Progenitor cell of endocrine pancreas (in vitro differentiated cells): ENCODE measurements around the gene KAZN. TPM values are rescaled to one million over a fixed set of nuclear protein-coding genes. Genes with fewer than 3 reads are reported as not detected.

Experiments
- DNase-seq: peaks from one replicate; pipeline ENCODE4 v3.0.0; 2021; ENCODE audit warnings: low spot score; ENCODE audit not compliant: unreplicated experiment
- H3K27ac Mint-ChIP-seq: 2 replicates; pipeline ENCODE4 v1.8.0; 2021; ENCODE audit warnings: mild to moderate bottlenecking, moderate library complexity, mixed read lengths
- H3K27me3 Mint-ChIP-seq: 2 replicates; pipeline ENCODE4 v1.8.0; 2021; ENCODE audit warnings: mixed read lengths
- H3K36me3 Mint-ChIP-seq: 2 replicates; pipeline ENCODE4 v1.8.0; 2022; ENCODE audit warnings: mixed read lengths; ENCODE audit not compliant: insufficient read depth
- H3K4me1 Mint-ChIP-seq: 2 replicates; pipeline ENCODE4 v1.8.0; 2021; ENCODE audit warnings: low read depth, mixed read lengths
- H3K4me3 Mint-ChIP-seq: 2 replicates; pipeline ENCODE4 v1.8.0; 2021; ENCODE audit warnings: low read depth, mild to moderate bottlenecking, moderate library complexity, mixed read lengths
- H3K9me3 Mint-ChIP-seq: 2 replicates; pipeline ENCODE4 v1.8.0; 2021; ENCODE audit warnings: low read depth, mixed read lengths
- CTCF ChIP-seq: fragments of 200-600 bp; sonication (generic); IDR thresholded peaks from one replicate; pipeline ENCODE4 v1.5.0; 2021; ENCODE audit warnings: antibody characterized with exemption, mild to moderate bottlenecking; ENCODE audit not compliant: unreplicated experiment
- total RNA-seq: library from RNA; stranded (reverse); gene quantifications from 2 replicates; pipeline ENCODE4 v1.2.1, GENCODE V29; 2021

The KAZN gene
- total RNA-seq, 1 donor from 2014 or later = 12.9 TPM

GRCh38 chr1:14617791-14618190 is 19.3 kb downstream of the KAZN start:
- H3K4me3 Mint-ChIP-seq = no peak overlapping the region
- DNase-seq = no peak
- H3K27me3 Mint-ChIP-seq = no peaks in the 10 kb centered on the region
- H3K9me3 Mint-ChIP-seq = no peaks in the 10 kb centered on the region
- no peak for TF ChIP-seq CTCF
- H3K27ac Mint-ChIP-seq = no peak overlapping the region
- peaks cover 13% of the 10 kb centered on the region for H3K4me1 Mint-ChIP-seq
- H3K36me3 Mint-ChIP-seq = peaks cover 7% of the 10 kb centered on the region

DNA sequence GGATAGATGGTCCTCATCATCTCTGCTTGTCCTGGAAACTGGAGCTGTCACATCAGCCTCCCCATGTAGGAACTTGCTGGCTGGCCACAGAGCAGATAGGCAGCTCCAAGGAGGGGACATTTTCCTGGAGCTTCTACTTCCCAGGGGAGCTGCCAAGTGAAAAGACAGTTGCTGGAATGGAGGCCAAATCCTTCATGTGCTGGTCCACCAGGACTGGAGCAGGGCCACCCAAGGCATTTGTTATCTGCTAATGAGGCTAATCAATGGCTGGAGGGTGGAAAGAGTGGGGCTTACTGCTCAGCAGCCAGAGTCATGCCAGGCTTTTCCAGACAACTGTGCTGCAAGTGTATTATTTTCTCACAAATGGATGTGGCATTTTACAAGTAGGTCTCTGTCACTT is 22.5 kb downstream of the KAZN start:
- Mint-ChIP-seq H3K4me3 (no peak overlapping the region), H3K9me3 (peaks cover 3% of the 10 kb centered on the region), H3K4me1 (peaks cover 18% of the 10 kb centered on the region), H3K36me3 (peaks cover 2% of the 10 kb centered on the region), H3K27ac (no peak overlapping the region), H3K27me3 (no peaks in the 10 kb centered on the region)
- no peak for DNase-seq
- TF ChIP-seq CTCF = no peak

DNA sequence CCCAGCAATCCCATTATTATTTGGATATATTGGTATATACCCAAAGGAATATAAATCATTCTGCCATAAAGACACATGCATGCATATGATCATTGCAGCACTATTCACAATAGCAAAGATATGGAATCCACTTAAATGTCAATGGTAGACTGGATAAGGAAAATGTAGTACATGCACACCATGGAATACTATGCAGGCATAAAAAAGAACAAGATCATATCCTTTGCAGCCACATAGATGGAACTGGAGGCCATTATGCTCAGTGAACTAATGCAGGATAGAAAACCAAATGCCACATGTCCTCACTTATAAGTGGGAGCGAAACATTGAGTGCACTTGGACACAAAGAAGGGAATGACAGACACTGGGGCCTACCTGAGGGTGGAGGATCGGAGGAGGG is 24.6 kb downstream of the KAZN start:
- no peak for DNase-seq
- Mint-ChIP-seq H3K9me3 (peaks cover 3% of the 10 kb centered on the region), H3K27me3 (no peaks in the 10 kb centered on the region), H3K4me3 (no peak overlapping the region), H3K4me1 (peaks cover 11% of the 10 kb centered on the region), H3K27ac (no peak overlapping the region), H3K36me3 (peaks cover 2% of the 10 kb centered on the region)
- TF ChIP-seq CTCF = no peak

- H3K4me1 Mint-ChIP-seq = peaks cover 12% of the 10 kb centered on the region
- H3K36me3 Mint-ChIP-seq = peaks cover 1% of the 10 kb centered on the region
- peaks cover 3% of the 10 kb centered on the region for H3K9me3 Mint-ChIP-seq
- no peak for DNase-seq
- H3K27ac Mint-ChIP-seq = no peak overlapping the region
- H3K27me3 Mint-ChIP-seq = no peaks in the 10 kb centered on the region
- TF ChIP-seq CTCF = no peak
- H3K4me3 Mint-ChIP-seq = no peak overlapping the region
Measured at GRCh38 chr1:14624941-14625340, 26.5 kb downstream of the KAZN start.

DNA sequence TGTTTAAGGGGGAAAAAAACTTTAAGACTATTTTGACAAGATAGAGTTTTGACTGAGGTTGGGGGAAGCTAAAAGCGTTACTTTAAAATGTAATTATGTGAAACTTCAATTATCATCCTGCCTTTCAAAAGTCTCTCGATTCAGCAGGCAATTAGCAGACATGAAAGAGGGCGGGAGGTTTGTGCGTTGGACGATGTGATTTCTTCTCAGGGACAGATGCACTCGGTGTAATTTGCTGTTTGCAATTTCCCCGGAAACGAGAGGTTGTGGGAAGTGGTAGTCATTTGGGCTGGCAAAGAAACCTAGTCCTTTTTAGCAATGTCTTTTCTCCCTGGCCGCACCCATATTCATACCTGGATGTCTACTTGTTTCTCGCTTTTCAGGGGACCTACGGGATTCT is 27.1 kb downstream of the KAZN start:
- Mint-ChIP-seq H3K27ac (no peak overlapping the region), H3K27me3 (no peaks in the 10 kb centered on the region), H3K4me1 (peaks cover 12% of the 10 kb centered on the region), H3K9me3 (peaks cover 3% of the 10 kb centered on the region), H3K36me3 (peaks cover 1% of the 10 kb centered on the region), H3K4me3 (no peak overlapping the region)
- no peak for TF ChIP-seq CTCF
- no peak for DNase-seq
